ENCODE measurements around the gene IMMP2L. TPM values are rescaled to one million over a fixed set of nuclear protein-coding genes. Genes with fewer than 3 reads are reported as not detected.
"Not testable (repeated sequence)": the region's sequence is repeated elsewhere in the genome, so short reads cannot be mapped to it uniquely, and the experiment has no call there.

IMMP2L gene
- total RNA-seq, 1 donor from 2014 or later: 16.7 TPM

GRCh38 chr7:110948280-110948679 lies 614.0 kb downstream of the IMMP2L start:
- Mint-ChIP-seq H3K27me3 (no peaks in the 10 kb centered on the region), H3K27ac (no peak overlapping the region), H3K4me1 (peaks cover 17% of the 10 kb centered on the region), H3K36me3 (ENCODE audit: low read depth) (peaks cover 2% of the 10 kb centered on the region), H3K4me3 (no peak overlapping the region), H3K9me3 (peaks cover 14% of the 10 kb centered on the region)
- intact Hi-C loops (cut with micrococcal nuclease): no loop called here
- DNase-seq: no peak

- Mint-ChIP-seq H3K36me3 (ENCODE audit: low read depth) (peaks cover 2% of the 10 kb centered on the region), H3K27me3 (no peaks in the 10 kb centered on the region), H3K9me3 (peaks cover 14% of the 10 kb centered on the region), H3K4me1 (peaks cover 17% of the 10 kb centered on the region), H3K27ac (no peak overlapping the region), H3K4me3 (no peak overlapping the region)
- DNase-seq: no peak
- intact Hi-C loops (cut with micrococcal nuclease): no loop called here
These were observed 614.9 kb downstream of the IMMP2L start for GRCh38 chr7:110947408-110947807.

- Mint-ChIP-seq H3K4me3 (no peak overlapping the region), H3K27ac (no peak overlapping the region), H3K27me3 (no peaks in the 10 kb centered on the region), H3K36me3 (ENCODE audit: low read depth) (peaks cover 2% of the 10 kb centered on the region), H3K4me1 (peaks cover 19% of the 10 kb centered on the region), H3K9me3 (peaks cover 12% of the 10 kb centered on the region)
- DNase-seq: peak; percentile 59
- intact Hi-C loops (cut with micrococcal nuclease): no loop called here
These were observed 617.2 kb downstream of the IMMP2L start for GRCh38 chr7:110944966-110945644.

GRCh38 chr7:110944448-110944847 lies 617.8 kb downstream of the IMMP2L start:
- no peak for DNase-seq
- intact Hi-C loops (cut with micrococcal nuclease): no loop called here
- Mint-ChIP-seq H3K27ac (no peak overlapping the region), H3K36me3 (ENCODE audit: low read depth) (peaks cover 2% of the 10 kb centered on the region), H3K27me3 (no peaks in the 10 kb centered on the region), H3K4me1 (peaks cover 19% of the 10 kb centered on the region), H3K9me3 (peaks cover 9% of the 10 kb centered on the region), H3K4me3 (no peak overlapping the region)

GRCh38 chr7:110943701-110944345 lies 618.5 kb downstream of the IMMP2L start:
- Mint-ChIP-seq H3K27me3 (no peaks in the 10 kb centered on the region), H3K4me1 (peaks cover 14% of the 10 kb centered on the region), H3K36me3 (ENCODE audit: low read depth) (peaks cover 2% of the 10 kb centered on the region), H3K9me3 (peaks cover 3% of the 10 kb centered on the region), H3K27ac (no peak overlapping the region), H3K4me3 (no peak overlapping the region)
- intact Hi-C loops (cut with micrococcal nuclease): no loop called here
- no peak for DNase-seq

- intact Hi-C loops (cut with micrococcal nuclease): no loop called here
- Mint-ChIP-seq H3K36me3 (ENCODE audit: low read depth) (peaks cover 7% of the 10 kb centered on the region), H3K9me3 (peaks cover 7% of the 10 kb centered on the region), H3K27me3 (no peaks in the 10 kb centered on the region), H3K4me1 (peaks cover 14% of the 10 kb centered on the region), H3K27ac (no peak overlapping the region), H3K4me3 (no peak overlapping the region)
- no peak for DNase-seq
These were observed 620.9 kb downstream of the IMMP2L start for GRCh38 chr7:110941385-110941784.

GRCh38 chr7:110940756-110941155 lies 621.5 kb downstream of the IMMP2L start:
- H3K4me1 Mint-ChIP-seq: peaks cover 14% of the 10 kb centered on the region
- H3K27me3 Mint-ChIP-seq: no peaks in the 10 kb centered on the region
- H3K36me3 Mint-ChIP-seq (ENCODE audit: low read depth): peaks cover 9% of the 10 kb centered on the region
- no peak overlapping the region for H3K4me3 Mint-ChIP-seq
- intact Hi-C loops (cut with micrococcal nuclease): no loop called here
- DNase-seq: no peak
- no peak overlapping the region for H3K27ac Mint-ChIP-seq
- H3K9me3 Mint-ChIP-seq: peaks cover 7% of the 10 kb centered on the region

- no peak for DNase-seq
- H3K9me3 Mint-ChIP-seq: peaks cover 23% of the 10 kb centered on the region
- H3K4me1 Mint-ChIP-seq: peaks cover 2% of the 10 kb centered on the region
- H3K27me3 Mint-ChIP-seq: peaks cover 3% of the 10 kb centered on the region
- no peak overlapping the region for H3K4me3 Mint-ChIP-seq
- H3K36me3 Mint-ChIP-seq (ENCODE audit: low read depth): peaks cover 15% of the 10 kb centered on the region
- intact Hi-C loops (cut with micrococcal nuclease): no loop called here
- no peak overlapping the region for H3K27ac Mint-ChIP-seq
These were observed 624.1 kb downstream of the IMMP2L start for GRCh38 chr7:110938165-110938564.

- peaks cover 28% of the 10 kb centered on the region for H3K9me3 Mint-ChIP-seq
- H3K4me3 Mint-ChIP-seq; H3K27me3 Mint-ChIP-seq; H3K4me1 Mint-ChIP-seq; H3K27ac Mint-ChIP-seq; intact Hi-C loops (cut with micrococcal nuclease); DNase-seq: not testable (repeated sequence)
- peaks cover 15% of the 10 kb centered on the region for H3K36me3 Mint-ChIP-seq (ENCODE audit: low read depth)
These were observed 625.6 kb downstream of the IMMP2L start for GRCh38 chr7:110936665-110937064.

GRCh38 chr7:110929480-110930249 lies 632.6 kb downstream of the IMMP2L start:
- Mint-ChIP-seq H3K9me3 (peaks cover 27% of the 10 kb centered on the region), H3K27me3 (peaks cover 3% of the 10 kb centered on the region), H3K27ac (no peak overlapping the region), H3K4me3 (no peak overlapping the region), H3K36me3 (ENCODE audit: low read depth) (peaks cover 4% of the 10 kb centered on the region), H3K4me1 (peaks cover 12% of the 10 kb centered on the region)
- DNase-seq: no peak
- intact Hi-C loops (cut with micrococcal nuclease): no loop called here

GRCh38 chr7:110922906-110923305 lies 639.4 kb downstream of the IMMP2L start:
- DNase-seq: no peak
- H3K4me3 Mint-ChIP-seq: no peak overlapping the region
- intact Hi-C loops (cut with micrococcal nuclease): no loop called here
- peaks cover 4% of the 10 kb centered on the region for H3K36me3 Mint-ChIP-seq (ENCODE audit: low read depth)
- no peaks in the 10 kb centered on the region for H3K27me3 Mint-ChIP-seq
- peaks cover 15% of the 10 kb centered on the region for H3K4me1 Mint-ChIP-seq
- no peak overlapping the region for H3K27ac Mint-ChIP-seq
- peaks cover 14% of the 10 kb centered on the region for H3K9me3 Mint-ChIP-seq

- Mint-ChIP-seq H3K4me1 (peaks cover 9% of the 10 kb centered on the region), H3K36me3 (ENCODE audit: low read depth) (peaks cover 6% of the 10 kb centered on the region), H3K9me3 (peaks cover 13% of the 10 kb centered on the region), H3K27ac (no peak overlapping the region), H3K27me3 (no peaks in the 10 kb centered on the region), H3K4me3 (no peak overlapping the region)
- DNase-seq: no peak
- intact Hi-C loops (cut with micrococcal nuclease): no loop called here
These were observed 640.6 kb downstream of the IMMP2L start for GRCh38 chr7:110921595-110922151.

GRCh38 chr7:110918949-110919548 lies 643.2 kb downstream of the IMMP2L start:
- no peak overlapping the region for H3K27ac Mint-ChIP-seq
- H3K36me3 Mint-ChIP-seq (ENCODE audit: low read depth): peaks cover 10% of the 10 kb centered on the region

More at GRCh38 chr7:110918949-110919548, 643.2 kb downstream of the IMMP2L start:
- peaks cover 12% of the 10 kb centered on the region for H3K4me1 Mint-ChIP-seq
- no peak overlapping the region for H3K4me3 Mint-ChIP-seq
- no peaks in the 10 kb centered on the region for H3K27me3 Mint-ChIP-seq
- intact Hi-C loops (cut with micrococcal nuclease): no loop called here
- peaks cover 24% of the 10 kb centered on the region for H3K9me3 Mint-ChIP-seq
- no peak for DNase-seq

Measured in activated CD4-positive, alpha-beta T cell treated with anti-CD3 and anti-CD28 coated beads, Interleukin-2, amount 10 ng/mL, durations not matched to agents 24 days and 14 days (primary cell).